GM18873 (cell line): ENCODE measurements around the gene ZNF280D.
A peak's percentile ranks its signal among the peaks of the same experiment; 100 is the strongest.
"Not testable (repeated sequence)": the region's sequence is repeated elsewhere in the genome, so short reads cannot be mapped to it uniquely, and the experiment has no call there.

Experiments used
- ATAC-seq: cut with Tn5 transposase; IDR thresholded peaks from one replicate; pipeline ENCODE4 v1.9.1; 2021; ENCODE audit warnings: mild to moderate bottlenecking, moderate library complexity, moderate number of reproducible peaks; ENCODE audit not compliant: unreplicated experiment, low FRiP score

The ZNF280D gene

DNA sequence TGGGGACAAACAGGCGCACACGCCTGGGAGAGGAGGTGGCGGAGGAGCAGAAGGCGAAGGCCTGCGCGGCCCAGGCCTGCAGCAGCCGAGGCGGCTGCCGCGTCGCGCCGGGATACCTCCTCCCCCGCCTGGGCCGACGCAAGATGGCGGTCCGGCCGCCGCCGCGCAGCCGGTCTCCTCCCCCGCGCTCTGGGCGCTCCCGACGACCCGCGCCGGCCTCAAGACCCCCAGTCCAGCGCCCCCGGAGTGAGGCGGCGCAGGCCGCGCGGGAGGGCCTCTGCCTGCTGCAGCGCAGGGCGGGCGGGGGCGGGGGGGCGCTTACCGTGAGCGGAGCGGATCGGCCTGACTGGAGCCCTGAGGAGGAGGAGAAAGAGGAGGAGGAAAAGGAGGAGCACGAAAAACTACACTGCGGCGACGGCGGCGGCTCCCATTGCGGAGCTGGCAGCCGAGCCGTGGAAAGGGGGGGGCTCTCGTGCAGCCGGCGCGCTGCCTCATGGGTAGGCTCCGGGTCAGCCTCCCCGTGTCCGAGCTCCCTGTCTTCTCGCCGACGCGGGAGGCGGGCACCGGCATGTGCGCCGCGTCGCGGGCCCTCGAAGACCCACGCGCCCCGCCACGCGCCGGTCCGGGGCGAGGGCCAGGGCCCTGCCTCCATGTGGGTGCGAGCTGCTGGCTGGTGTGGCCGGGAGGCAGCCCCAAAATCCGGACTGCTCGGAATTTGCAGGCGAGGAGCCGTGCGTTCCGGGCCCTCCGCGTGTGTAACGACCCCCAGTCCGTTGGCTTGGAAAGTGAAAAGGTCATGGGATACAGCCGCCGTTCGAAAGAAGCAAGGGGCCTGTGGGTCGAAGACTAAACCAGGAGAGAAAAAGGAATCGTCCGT, at the start of gene ZNF280D:
Gene ZNF280D (minus strand): TSS at position 374 of the 877 bp plus-strand sequence. CDS start 26,400 bp downstream, outside the sequence.
- peak; percentile 43 for ATAC-seq

DNA sequence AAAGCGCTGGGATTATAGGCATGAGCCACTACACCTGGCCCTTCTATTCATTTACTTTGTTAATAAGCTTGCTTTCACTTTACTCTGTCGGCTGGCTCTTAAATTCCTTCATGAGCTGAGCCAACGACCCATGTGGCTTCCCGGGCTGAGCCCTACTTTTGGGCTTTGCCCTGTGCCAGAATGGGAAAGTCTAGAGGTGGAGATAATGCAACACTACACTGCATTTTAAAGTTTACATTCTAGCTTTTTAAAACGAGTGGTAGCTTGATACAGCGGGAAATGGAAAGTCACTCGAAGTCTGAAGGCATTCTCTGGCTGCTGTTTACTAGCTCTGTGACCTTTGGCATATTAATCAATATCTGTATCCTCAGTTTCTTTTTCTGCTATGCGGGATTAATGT, 49.0 kb upstream of the ZNF280D start:
- ATAC-seq = no peak

- no peak for ATAC-seq
These were observed 48.4 kb upstream of the ZNF280D start for GRCh38 chr15:56781666-56782065.

GRCh38 chr15:56780102-56780725, 46.9 kb upstream of the ZNF280D start:
- not testable (repeated sequence) for ATAC-seq

- ATAC-seq = not testable (repeated sequence)
These were observed 46.1 kb upstream of the ZNF280D start for GRCh38 chr15:56779449-56779848.

- ATAC-seq = no peak
These were observed 45.5 kb upstream of the ZNF280D start for GRCh38 chr15:56778761-56779160.

- ATAC-seq = no peak
These were observed 43.5 kb upstream of the ZNF280D start for GRCh38 chr15:56776839-56777238.

DNA sequence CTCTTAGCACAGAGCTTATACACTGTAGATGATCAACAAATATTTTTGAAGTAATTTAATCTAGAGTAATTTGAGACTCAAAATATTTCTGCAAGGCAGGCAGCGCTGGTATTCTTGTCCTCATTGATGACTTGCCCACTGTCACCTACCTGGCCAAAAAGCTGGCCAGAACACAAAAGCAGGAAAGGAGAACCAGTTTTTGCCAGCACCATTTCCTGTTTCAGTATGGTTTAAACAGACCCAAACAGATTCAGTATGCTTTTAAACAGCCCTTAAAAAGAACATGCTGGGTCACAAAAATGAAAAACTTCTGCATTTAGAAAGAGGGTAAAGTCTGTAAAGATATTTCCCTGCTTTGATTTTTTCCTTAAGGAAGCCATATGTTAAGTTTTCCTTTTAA, 42.3 kb upstream of the ZNF280D start:
- no peak for ATAC-seq

GRCh38 chr15:56774356-56774755, 41.0 kb upstream of the ZNF280D start:
- ATAC-seq = no peak

DNA sequence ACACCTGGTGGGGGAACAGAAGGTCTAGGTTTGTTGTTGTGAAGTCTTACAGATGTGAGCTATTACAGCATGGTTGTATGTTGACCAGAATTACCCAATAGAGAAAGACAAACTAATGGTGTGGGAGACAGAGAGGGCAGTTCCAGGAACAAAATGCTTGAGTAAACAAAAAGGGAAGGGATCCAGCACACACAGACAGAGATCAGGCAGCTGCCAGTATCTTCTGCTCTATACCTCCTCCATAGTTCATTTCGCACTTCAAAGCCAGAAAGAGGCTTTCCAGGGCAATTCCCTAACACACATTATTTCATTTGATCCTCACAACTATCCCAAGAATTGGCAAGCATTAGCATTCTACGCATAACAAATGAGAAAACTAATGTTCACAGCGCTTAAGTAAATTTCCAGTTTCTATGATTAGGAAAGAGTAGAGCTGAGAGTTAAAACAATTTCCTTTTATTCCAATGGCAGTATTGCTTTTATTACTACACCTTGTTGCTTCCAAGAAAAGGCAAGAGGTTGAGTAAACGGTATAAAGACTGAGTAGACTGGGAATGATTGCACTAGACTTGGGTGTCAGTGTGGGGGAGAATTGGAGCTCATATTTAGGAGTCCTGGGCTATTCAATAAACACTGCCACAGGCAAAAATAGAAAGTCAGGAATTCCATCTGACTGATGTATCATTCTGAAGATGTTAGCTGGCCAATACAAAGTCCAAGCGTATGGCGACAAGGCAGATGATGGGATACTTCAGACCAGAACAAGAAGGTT, 39.7 kb upstream of the ZNF280D start:
- ATAC-seq = no peak

DNA sequence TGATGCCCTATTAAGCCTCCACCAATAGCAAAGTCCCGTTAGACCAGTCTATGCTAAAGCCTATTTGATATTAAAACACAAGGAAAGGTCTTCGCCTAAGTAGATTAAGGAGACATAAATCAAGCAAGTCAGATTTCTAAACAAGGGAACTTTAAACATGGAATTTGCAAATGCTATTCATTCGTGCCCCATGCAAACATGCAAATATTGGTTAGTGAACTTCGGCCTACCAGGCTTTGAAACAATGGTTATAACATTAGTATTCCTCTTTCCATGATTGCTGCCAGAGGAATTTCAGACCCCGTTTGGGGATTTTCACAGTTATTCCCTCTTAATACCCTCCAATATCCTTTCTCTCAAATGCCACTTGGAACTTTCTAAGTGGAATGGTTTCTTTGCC, 36.9 kb upstream of the ZNF280D start:
- ATAC-seq = no peak

DNA sequence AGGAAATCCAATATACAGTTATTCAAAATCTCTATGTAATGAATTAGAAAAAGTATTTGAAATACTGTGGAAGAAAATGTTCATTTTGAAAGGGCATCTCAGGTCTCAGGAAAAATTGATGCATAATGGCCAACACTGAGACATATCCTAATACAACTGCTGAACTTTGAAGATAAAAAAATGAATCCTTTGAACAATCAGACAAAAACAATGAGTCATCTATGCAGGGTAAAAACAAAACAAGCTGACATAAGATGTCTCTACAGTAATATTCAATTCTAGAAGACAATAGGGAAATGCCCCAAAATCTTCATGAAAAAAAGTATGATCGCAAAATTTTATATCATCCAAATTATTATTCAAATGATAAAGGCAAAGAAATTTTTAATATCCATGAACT, 34.0 kb upstream of the ZNF280D start:
- no peak for ATAC-seq

DNA sequence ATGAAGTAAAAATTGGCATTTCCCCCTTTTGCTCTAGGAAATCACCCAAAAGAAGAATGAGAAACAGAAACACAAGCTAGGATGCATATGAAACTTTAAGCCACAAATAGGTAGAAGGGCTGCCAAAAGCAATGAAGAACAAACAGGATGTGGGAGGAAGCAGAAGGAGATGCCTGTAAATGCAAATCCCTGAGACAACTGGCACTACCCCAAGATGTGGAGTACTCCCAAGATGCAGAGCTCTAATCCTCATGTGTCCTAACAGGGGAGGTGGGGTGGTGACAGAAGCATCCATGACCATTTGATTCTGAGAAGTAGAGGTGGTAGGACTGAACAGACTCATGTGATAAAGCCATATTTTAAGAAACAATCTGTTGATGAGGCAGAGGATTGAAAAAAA, 31.9 kb upstream of the ZNF280D start:
- ATAC-seq = no peak

- no peak for ATAC-seq
These were observed 30.0 kb upstream of the ZNF280D start for GRCh38 chr15:56763141-56763895.

GRCh38 chr15:56760186-56760585, 26.9 kb upstream of the ZNF280D start:
- ATAC-seq = no peak

GRCh38 chr15:56759450-56759845, 26.1 kb upstream of the ZNF280D start:
- ATAC-seq = no peak

DNA sequence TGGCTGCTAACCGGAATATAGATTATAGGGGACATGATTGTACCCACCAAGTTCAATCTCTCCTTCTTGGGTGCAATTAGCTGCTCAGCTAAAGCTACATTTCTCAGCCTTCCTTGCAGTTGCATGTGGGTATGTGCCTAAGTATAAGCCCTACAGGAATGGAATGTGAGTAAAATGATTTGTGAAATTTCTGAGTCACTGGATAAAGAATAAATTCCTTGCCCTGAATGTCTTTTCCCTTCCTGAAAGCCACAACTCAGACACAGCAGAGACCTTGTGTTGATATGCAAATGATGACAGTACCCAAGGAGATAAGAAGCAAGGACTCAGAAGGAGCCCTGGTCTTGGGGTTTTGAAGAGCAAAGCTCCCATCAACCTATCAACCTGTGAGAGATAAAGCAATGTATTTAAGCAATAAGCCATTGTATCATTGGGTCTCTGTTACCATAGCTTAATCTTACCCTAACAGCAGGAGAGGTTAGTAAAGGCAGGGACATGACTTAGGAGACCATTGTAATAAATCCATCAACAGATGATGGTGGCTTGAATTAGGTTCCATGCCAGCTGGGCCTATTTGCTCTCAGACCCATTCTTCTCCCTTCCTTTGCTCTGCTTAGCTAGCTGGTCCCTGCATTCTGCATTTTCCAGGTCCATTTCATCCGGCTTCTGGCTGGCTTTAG, 25.6 kb upstream of the ZNF280D start:
- no peak for ATAC-seq

GRCh38 chr15:56757875-56758274, 24.6 kb upstream of the ZNF280D start:
- no peak for ATAC-seq

DNA sequence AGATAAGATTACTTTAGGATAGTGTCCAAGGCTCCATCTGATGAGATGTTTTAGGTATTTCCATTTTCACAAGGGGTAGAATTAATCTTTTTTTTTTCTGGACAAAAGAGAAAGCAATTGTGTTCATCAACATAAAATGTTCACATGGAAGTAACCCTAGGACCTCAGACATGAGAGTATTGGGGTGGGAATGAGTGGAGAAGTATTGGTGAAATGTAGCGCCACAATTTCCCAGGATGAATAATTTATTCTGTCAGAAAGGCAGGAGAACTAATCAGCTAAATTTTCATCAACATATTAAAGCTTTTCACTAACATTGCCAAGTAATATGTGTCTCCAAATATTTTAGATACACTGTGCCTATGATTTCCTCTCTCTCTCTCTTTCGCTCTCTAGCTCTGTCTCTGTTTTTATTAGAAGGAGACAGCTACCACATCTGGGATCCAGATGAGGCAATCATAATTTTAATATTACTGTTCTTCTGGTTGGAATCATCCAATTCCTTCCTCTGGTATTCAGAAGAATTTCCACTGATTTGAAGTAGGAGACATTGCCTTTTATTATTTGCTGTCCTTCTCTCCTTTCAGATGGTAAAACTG, 21.6 kb upstream of the ZNF280D start:
- ATAC-seq = no peak
